HG03575 (cell line): Measurements from ENCODE around the gene ZNF516.
A peak's percentile ranks its signal among the peaks of the same experiment; 100 is the strongest.

Experiments used
- ATAC-seq: cut with Tn5 transposase; IDR thresholded peaks from one replicate; pipeline ENCODE4 v1.9.1; 2021; ENCODE audit not compliant: unreplicated experiment, insufficient number of reproducible peaks, low FRiP score; ENCODE audit errors: extremely low read depth

The ZNF516 gene

GRCh38 chr18:76412010-76412817, 82.8 kb downstream of the ZNF516 start:
- no peak for ATAC-seq

DNA sequence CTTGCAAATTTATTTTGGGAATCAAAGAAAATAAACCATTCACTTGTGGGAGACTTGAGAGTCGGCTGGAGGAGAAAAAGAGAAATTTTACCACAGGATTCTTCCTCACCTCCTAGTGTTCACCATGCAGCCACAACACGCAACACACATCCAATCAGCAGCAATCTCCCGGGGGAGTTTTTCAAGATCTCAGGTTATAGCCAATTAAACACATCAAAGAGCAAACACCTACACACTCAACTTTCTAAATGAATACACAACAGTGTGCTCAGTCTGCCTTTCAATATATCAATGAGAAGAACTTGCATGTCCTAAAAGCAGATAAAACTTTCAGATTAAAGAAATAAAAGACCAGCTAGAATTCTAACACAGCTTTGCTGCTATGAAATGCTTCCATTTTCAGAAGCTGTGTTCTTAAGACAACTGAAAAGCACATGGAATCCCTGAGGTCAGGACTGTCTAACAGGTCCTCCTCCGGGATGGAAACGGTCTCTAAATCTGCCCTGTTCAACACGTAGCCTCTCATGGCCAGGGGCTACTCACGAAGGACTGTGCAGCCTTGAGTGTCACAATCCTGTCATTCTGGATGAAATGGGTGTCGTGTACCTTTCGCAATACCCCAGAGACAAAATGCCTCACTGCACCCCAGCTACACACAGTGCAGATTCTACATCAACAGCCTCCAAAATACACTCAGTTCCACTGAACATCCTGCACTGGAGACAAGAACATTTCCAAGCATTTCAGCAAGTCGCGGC, 84.2 kb downstream of the ZNF516 start:
- ATAC-seq: peak; percentile 86

DNA sequence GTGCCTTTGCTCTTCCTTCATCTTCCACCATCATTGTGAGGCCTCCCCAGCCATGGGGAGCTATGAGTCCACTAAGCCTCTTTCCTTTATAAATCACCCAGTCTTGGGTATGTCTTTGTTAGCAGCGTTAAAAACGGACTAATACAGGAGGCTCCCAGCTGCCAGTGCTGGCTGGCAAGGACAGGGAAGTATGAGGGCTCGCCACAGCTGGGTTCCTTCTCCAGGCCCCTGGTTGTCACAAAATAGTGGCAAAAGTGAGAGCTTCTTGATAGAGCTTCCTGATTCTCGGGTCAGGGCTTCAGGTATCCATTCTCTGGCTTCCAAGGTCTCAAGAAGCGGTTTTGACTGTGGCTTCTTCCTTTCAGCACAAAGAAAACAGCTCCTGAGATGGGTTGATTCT, 85.0 kb downstream of the ZNF516 start:
- ATAC-seq: no peak

DNA sequence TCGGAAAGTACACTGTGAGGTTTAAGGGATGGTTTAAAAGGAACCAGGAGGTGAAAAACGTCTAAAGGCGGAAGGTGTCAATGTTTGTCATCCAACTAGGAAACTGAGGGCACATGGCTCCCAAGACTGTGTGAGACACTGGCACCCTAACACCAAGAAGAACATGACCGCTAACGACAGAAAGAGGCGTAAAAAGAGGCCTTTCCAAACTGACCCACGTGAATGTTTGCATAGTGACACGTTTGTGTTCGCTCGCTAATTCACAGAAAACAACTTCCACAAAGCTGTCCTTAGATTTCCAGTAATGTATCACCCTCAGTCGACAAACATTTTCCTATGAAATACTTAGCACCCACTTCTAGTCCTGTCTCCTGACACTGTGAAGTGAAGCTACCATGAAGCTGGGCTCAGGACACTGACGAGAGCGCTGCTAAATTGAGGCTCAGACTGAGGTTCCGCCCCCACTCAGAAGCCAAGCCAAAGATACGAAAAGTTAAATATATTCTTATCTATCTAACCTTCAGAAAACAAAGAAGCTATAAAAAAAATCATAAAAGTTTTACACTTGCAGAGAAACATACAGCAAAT, 86.5 kb downstream of the ZNF516 start:
- ATAC-seq: no peak

- ATAC-seq: no peak
Observed at GRCh38 chr18:76407681-76408080, 87.4 kb downstream of the ZNF516 start.

- no peak for ATAC-seq
Observed at GRCh38 chr18:76406791-76407190, 88.3 kb downstream of the ZNF516 start.

DNA sequence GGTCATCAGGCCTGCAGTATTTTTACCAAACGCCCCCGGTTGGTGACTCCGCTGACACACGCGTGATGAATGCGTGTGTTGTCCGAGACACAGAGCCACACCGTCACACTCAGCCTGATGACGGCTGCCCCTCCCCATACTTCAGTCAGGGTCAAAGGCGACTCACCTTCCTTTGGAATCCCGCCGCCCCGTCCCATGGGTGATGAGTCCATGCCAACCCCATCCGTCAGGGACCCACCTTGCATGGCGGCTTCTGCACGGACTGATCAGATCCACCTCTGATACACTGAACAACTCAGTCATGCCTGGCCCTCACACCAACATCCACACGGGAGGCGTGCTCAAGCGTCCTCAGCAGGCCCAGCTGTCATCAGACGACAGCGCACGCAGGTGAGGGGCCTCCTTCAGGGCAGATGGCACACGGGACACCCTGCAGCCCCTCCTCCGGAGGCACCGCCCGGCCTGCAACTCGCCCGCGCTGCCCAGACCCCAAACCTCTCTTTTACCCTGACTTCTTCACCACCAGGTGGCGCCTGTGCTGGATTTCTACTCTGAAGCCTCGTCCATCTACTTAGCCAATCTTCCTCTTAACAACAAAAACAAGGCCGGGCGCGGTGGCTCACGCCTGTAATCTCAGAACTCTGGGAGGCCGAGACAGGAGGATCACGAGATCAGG, 89.2 kb downstream of the ZNF516 start:
- no peak for ATAC-seq

GRCh38 chr18:76405280-76405679, 89.8 kb downstream of the ZNF516 start:
- ATAC-seq: no peak

- ATAC-seq: no peak
Observed at GRCh38 chr18:76404345-76404831, 90.7 kb downstream of the ZNF516 start.

DNA sequence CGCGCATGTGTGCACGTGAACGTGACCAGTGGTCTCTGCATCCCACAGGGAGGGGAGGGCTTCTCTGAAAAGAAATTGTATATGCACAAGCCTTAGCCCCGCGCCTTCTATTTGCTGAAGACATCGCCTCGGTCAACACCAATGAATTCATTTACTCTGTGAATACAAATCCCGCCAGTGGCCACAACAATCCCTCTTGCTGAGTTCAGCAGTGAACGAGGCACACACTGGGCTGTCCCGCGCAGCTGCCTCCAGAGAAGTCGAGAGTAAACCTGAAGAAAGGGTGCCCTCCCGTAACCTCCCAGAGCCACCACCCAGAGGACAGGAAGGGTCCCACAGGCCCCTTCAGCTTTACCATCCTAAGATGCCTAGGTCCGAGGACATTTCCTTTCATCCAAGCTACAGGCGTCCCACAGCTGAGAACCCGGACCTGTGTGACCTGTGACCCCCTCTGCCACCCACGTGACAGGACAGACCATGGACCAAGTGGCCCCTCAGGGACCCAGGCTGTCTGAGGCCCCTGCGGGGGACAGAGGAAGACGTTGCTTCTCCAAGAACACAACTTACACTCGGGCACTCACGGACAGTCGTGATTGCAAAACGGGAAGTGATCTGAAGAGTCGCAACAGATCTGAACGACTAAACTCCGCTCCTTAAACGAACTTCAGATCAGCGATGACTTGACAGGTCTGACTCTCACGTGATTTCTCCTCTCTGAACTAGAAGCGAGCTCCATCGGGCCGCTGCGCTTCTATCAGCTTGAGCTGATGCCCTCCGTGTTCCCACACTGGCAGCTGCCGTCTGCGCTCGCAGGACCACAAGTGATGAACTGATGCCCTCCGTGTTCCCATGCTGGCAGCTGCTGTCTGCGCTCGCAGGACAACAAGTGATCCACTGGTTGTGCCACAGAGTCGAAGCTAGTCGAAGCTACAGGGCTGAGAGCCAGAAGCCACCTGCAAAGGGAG, 92.7 kb downstream of the ZNF516 start:
- ATAC-seq: no peak

DNA sequence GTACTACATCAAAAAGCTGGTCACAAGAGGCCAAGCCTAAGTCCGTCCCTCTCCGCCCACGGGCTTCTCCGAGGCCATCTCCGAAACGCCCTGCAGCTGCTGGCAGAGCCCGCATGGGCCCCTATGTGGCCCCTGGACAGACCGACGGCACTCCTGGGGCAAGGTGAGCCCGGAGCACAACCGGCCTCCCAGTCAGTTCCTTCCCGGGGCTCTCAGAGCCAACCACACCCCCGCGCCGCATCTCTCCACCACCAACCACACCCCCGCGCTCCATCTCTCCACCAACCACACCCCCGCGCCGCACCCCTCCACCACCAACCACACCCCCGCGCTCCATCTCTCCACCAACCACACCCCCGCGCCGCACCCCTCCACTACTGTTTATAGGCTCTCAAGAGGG, 93.5 kb downstream of the ZNF516 start:
- no peak for ATAC-seq

DNA sequence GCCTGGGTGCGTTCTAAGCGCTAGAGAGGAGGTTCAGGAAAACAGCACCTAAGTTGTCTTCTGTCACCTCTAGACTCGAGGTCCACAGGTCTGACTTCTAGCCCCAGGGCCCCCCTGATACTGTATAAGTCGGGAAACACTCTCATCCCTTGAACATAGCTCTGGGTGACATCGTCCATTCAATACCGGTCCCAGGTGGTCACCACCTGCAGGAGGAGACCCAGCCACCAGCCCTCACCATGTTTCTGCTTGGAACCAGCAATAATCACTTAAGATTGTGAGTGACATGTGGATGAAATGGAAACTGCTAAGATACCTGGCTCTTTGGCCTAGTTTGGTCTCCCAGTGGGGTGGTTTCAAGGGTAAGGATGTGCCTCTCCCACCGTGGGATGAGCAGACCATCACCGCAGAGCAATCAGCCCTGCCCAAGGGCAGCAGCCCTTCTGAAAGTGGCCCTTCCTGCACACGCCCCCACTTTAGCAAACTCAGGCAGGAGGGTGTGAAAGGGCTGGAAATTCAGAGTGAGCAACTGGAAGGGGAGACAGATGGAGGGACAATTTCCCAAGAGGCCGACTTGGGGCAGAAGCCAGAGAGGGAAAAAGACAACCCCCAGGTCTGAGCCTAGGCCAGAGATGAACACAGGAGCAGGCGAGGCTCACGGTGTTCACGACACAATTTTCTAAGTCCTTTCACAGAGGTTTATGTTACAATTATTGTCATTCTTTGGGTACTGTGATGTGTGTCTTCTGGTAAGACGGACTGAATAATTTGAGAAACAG, 95.2 kb downstream of the ZNF516 start:
- no peak for ATAC-seq

DNA sequence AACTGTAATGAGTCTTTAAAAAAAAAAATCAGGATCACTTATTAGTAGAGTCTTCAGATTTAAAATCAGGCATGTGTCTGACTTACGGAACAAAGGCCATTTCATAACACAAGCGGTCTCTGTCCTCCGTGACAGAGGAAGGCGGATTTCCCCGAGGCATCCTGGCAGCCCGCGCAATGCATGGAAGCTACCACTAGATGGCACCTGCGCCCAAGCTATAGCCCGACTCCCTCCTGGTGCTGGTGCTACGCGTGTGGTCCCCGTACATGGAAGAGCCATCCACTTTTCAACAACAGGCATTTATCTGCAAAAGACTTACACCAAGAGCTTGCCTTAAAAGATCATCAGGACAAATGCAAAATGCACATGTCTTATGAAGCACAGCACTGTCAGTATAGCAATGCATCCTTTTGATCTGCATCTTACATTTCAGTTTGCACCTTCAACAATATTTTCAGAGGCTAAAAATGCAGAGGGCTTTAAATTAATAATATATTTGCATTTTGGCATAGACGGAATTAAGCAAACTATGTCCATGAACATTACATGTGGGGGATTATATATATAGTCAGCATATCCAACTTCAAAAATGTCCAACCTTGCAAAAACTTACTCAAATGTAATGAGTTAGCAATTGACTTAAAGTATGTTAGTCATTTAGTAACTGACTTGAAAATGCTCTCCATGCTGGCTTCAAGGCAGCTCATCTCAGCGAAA, 96.0 kb downstream of the ZNF516 start:
- ATAC-seq: peak; percentile 67

DNA sequence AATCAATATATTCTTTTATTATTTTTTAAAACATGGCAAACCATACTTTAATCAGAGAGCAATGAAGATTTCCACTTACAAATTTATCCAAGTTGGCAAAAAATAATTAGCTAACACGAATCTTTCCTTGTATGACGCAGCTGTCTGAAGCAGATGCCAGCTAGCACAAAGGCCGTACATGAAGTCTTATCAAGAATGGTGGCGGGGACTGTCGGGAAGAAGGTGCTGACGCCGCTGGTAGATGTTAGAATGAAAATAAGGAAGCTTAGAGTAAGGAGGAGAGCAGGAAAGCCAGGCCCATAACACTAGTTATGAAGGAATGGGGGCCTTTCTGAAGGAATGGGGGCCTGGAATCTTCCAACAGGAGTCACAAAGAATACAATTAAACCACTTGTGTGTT, 96.7 kb downstream of the ZNF516 start:
- ATAC-seq: no peak

GRCh38 chr18:76397631-76398030, 97.4 kb downstream of the ZNF516 start:
- ATAC-seq: no peak

- ATAC-seq: no peak
Observed at GRCh38 chr18:76396792-76397191, 98.2 kb downstream of the ZNF516 start.

DNA sequence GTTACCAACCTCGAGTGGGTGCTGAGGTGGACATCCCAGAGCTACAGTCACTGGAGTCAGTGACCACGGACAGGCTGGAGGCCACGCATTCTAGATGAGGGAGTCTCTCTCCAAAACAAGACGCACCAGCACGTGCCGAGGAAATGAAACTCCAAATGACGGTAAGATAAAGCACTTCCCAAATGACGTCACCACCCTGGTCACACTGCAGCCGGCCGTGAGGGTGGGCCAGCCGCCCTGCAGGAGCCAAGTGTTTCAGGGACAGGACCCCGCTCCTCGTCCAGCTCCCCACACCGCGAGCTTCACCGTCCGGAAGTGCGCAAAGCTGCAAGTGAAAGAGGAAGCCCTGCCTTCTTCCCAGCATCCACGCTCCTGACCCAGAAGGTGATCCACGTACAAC, 99.4 kb downstream of the ZNF516 start:
- ATAC-seq: no peak
